CD4-positive, alpha-beta memory T cell (primary cell): ENCODE measurements around the gene OAS1. TPM values are rescaled to one million over a fixed set of nuclear protein-coding genes. Genes with fewer than 3 reads are reported as not detected.

Experiments used
- CTCF ChIA-PET: fragments of 350-600 bp; sonication (Branson Sonifier 250); formaldehyde crosslinking; loops from one replicate; lab custom pipeline; 2021; ENCODE audit warnings: inconsistent platforms; ENCODE audit not compliant: partially characterized antibody; lab: Charles Lee
- POLR2A ChIA-PET: fragments of 350-600 bp; sonication (Branson Sonifier 250); formaldehyde crosslinking; loops from one replicate; lab custom pipeline; 2021; ENCODE audit not compliant: partially characterized antibody; lab: Charles Lee
- DNase-seq, 5 donors: peaks; one replicate each; pipeline versions ENCODE4 v3.0.0 to v3.0.0-alpha.2; 2020 to 2022; ENCODE audit warnings: mixed read lengths in 1 of 5
- H3K27ac ChIP-seq: one replicate; pipeline ENCODE4 v1.7.0; 2013; ENCODE audit warnings: low read depth, low read length
- H3K27me3 ChIP-seq: 2 replicates; pipeline ENCODE4 v1.7.0; 2013; ENCODE audit warnings: mild to moderate bottlenecking, low read length, moderate library complexity; ENCODE audit not compliant: insufficient read depth
- H3K36me3 ChIP-seq: 2 replicates; pipeline ENCODE4 v1.7.0; 2013; ENCODE audit warnings: mild to moderate bottlenecking, low read length, moderate library complexity; ENCODE audit not compliant: insufficient read depth
- H3K4me1 ChIP-seq: 2 replicates; pipeline ENCODE4 v1.7.0; 2013; ENCODE audit warnings: mild to moderate bottlenecking, low read length, moderate library complexity; ENCODE audit not compliant: insufficient read depth
- H3K4me3 ChIP-seq, 2 donors: one replicate each; pipeline ENCODE4 v1.7.0; 2013; ENCODE audit warnings: low read length in 2 of 2, mild to moderate bottlenecking in 1 of 2
- H3K9me3 ChIP-seq, 2 donors: one replicate each; pipeline ENCODE4 v1.7.0; 2013; ENCODE audit warnings: low read length in 2 of 2, control low read depth in 1 of 2; ENCODE audit not compliant: control insufficient read depth in 1 of 2
- H3K27ac Mint-ChIP-seq, 7 donors: one replicate each; pipeline ENCODE4 v1.8.0; 2020 to 2021; ENCODE audit warnings: mixed read lengths in 7 of 7, mild to moderate bottlenecking in 6 of 7, inconsistent platforms in 3 of 7, moderate library complexity in 3 of 7
- H3K27me3 Mint-ChIP-seq, 2 donors: one replicate each; pipeline ENCODE4 v1.8.0; 2020 to 2021; ENCODE audit warnings: mixed read lengths in 2 of 2
- H3K36me3 Mint-ChIP-seq, 2 donors: one replicate each; pipeline ENCODE4 v1.8.0; 2020 to 2021; ENCODE audit warnings: mixed read lengths in 2 of 2, inconsistent platforms in 1 of 2, mild to moderate bottlenecking in 1 of 2
- H3K4me1 Mint-ChIP-seq, 4 donors: one replicate each; pipeline ENCODE4 v1.8.0; 2020 to 2021; ENCODE audit warnings: mixed read lengths in 4 of 4, mild to moderate bottlenecking in 1 of 4
- H3K4me3 Mint-ChIP-seq, 8 donors: one replicate each; pipeline ENCODE4 v1.8.0; 2020 to 2021; ENCODE audit warnings: mixed read lengths in 8 of 8, mild to moderate bottlenecking in 7 of 8, moderate library complexity in 6 of 8, inconsistent platforms in 3 of 8
- H3K9me3 Mint-ChIP-seq, 8 donors: one replicate each; pipeline ENCODE4 v1.8.0; 2020 to 2021; ENCODE audit warnings: mixed read lengths in 8 of 8, mild to moderate bottlenecking in 5 of 8, inconsistent platforms in 3 of 8, moderate library complexity in 1 of 8
- intact Hi-C: fragments of 100-400 bp; cut with micrococcal nuclease; formaldehyde crosslinking; loops from one replicate; pipeline ENCODE4 v1.15.1; 2023
- polyA plus RNA-seq, 2 donors: library from polyadenylated mRNA; unstranded; fragments of 300-500 nt; fragmentation: Illumina TruSeq; gene quantifications; one replicate each; pipeline ENCODE4 v1.2.3, GENCODE V29; 2021
- total RNA-seq, 2 experiments: library from RNA; stranded (reverse); gene quantifications; one replicate each; pipeline ENCODE4 v1.2.3, GENCODE V29; 2021

OAS1 gene
- total RNA-seq: 10 to 100 TPM in 1 of 2 experiments, 1 to 10 TPM in 1; 8.4 to 10.9 TPM
- 10 to 100 TPM; 30.3 to 49.3 TPM for polyA plus RNA-seq

DNA sequence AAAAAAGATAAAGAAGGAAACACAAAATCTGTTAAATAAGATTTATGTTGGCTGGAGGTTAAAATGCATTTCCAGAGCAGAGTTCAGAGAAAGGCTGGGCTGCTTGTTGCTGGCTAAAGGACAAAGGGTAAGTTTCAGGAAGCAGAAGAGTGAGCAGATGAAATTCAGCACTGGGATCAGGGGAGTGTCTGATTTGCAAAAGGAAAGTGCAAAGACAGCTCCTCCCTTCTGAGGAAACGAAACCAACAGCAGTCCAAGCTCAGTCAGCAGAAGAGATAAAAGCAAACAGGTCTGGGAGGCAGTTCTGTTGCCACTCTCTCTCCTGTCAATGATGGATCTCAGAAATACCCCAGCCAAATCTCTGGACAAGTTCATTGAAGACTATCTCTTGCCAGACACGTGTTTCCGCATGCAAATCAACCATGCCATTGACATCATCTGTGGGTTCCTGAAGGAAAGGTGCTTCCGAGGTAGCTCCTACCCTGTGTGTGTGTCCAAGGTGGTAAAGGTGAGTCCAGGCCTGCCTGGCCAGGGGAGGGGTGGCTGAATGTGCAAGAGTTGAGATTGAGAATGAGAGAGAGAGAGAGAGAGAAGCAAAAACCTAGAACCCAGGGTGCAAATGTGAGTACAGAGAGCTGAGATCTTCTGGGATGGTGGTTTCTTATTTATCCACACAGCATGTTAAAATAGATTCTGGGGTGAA is at the start of gene OAS1:
Gene OAS1, plus strand, starts transcription at position 251 of the 703 bp plus-strand sequence. Its CDS starts 78 bp downstream, at position 329.
- Histone ChIP-seq H3K27ac (peak within 1 kb of the TSS; percentile 68), H3K36me3 (no peaks in the 10 kb centered on the region), H3K4me3 (peak within 1 kb of the TSS; percentile 69 to 79), H3K4me1 (peaks cover 79% of the 10 kb centered on the region), H3K9me3 (no peaks in the 10 kb centered on the region), H3K27me3 (no peaks in the 10 kb centered on the region)
- H3K9me3 Mint-ChIP-seq: no peaks in the 10 kb centered on the region
- ChIA-PET CTCF (interaction anchor here (0.7 to 3.8 kb wide), 9 partner anchors 10 to 126 kb away, joined by 4 to 18 read pairs (median 7); partner anchors contain the start of genes OAS2 and OAS3), POLR2A (interaction anchor here (0.6 to 12.1 kb wide), 10 partner anchors 10 to 315 kb away, joined by 3 to 144 read pairs (median 4); partner anchors contain the start of genes OAS2 and OAS3)
- intact Hi-C loops: loop anchor here (1.0 to 10.0 kb wide), 3 partner anchors 32 to 278 kb away; partner anchors contain the start of genes DDX54, OAS2, OAS3 and RITA1
- peak within 1 kb of the TSS; percentile 86 to 97 (median 94) for H3K27ac Mint-ChIP-seq
- H3K4me3 Mint-ChIP-seq: peak within 1 kb of the TSS; percentile 89 to 98 (median 96)
- H3K4me1 Mint-ChIP-seq: peaks cover 52 to 91% (median 72%) of the 10 kb centered on the region in 4 donors
- DNase-seq: peak; percentile 40 to 58 (median 47)
- peaks cover 14 to 16% of the 10 kb centered on the region in 2 donors for H3K36me3 Mint-ChIP-seq
- H3K27me3 Mint-ChIP-seq: no peaks in the 10 kb centered on the region

DNA sequence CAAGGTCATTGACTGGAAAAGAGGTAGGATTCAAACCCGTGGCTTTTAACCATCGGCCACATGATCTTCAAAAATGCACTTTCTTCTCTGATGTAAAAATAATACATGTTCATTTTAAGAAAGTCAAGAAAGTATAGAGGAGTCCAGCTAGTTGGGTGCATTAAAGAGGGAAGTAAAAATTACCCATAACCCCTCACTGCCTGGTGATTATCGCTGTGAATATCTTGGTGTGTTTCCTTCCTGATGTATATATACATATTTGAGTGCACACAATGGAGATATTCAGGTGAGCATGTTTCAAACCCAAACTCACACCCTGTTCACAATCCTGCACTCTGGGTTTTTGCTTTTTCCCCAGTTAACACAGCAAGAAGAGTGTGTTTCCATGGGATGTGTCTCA is 47.5 kb upstream of the OAS1 start:
- Histone ChIP-seq H3K27ac (no peak overlapping the region), H3K4me1 (no peaks in the 10 kb centered on the region), H3K4me3 (no peak overlapping the region), H3K36me3 (no peaks in the 10 kb centered on the region), H3K27me3 (no peaks in the 10 kb centered on the region), H3K9me3 (no peaks in the 10 kb centered on the region)
- DNase-seq: no peak
- Mint-ChIP-seq H3K27me3 (peaks cover 18 to 39% of the 10 kb centered on the region in 2 donors), H3K4me1 (peaks cover 0 to 13% (median 4%) of the 10 kb centered on the region in 4 donors), H3K9me3 (peaks cover 0 to 2% (median 0%) of the 10 kb centered on the region in 8 donors), H3K27ac (no peak overlapping the region), H3K36me3 (no peaks in the 10 kb centered on the region), H3K4me3 (no peak overlapping the region)
- POLR2A ChIA-PET: no interaction called here
- CTCF ChIA-PET: no interaction called here
- intact Hi-C loops: no loop called here

DNA sequence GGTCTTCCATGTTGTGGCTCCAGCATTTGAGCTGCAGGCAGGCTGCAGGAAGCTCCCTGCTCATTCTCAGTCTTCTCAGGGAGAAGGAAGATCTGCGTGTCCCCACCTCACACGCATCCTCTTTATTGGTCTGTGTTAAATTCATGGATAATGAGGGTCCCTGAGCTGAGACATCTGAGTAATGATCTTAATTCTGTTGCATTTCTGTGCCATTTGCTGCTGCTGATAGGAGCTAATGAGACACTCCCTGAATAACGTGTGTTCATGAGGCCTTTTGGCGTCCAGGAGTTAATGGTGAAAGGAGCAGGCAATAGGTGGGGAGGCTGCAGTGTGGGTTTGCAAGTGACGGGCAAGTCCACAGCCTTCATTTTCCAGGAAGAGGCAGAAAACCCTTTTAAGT is 46.6 kb upstream of the OAS1 start:
- peaks cover 0 to 4% (median 0%) of the 10 kb centered on the region in 8 donors for H3K9me3 Mint-ChIP-seq
- no peaks in the 10 kb centered on the region for H3K9me3 ChIP-seq
- H3K27me3 Mint-ChIP-seq: peaks cover 23 to 43% of the 10 kb centered on the region in 2 donors
- H3K4me1 Mint-ChIP-seq: peaks cover 0 to 13% (median 6%) of the 10 kb centered on the region in 4 donors
- H3K36me3 ChIP-seq: no peaks in the 10 kb centered on the region
- H3K27me3 ChIP-seq: no peaks in the 10 kb centered on the region
- DNase-seq: no peak
- POLR2A ChIA-PET: no interaction called here
- CTCF ChIA-PET: no interaction called here
- H3K4me3 Mint-ChIP-seq: no peak overlapping the region
- H3K27ac Mint-ChIP-seq: no peak overlapping the region
- intact Hi-C loops: no loop called here
- no peak overlapping the region for H3K27ac ChIP-seq
- no peaks in the 10 kb centered on the region for H3K36me3 Mint-ChIP-seq
- H3K4me3 ChIP-seq: no peak overlapping the region
- no peaks in the 10 kb centered on the region for H3K4me1 ChIP-seq

GRCh38 chr12:112861284-112861683 is 45.5 kb upstream of the OAS1 start:
- Histone ChIP-seq H3K4me1 (no peaks in the 10 kb centered on the region), H3K27me3 (no peaks in the 10 kb centered on the region), H3K36me3 (no peaks in the 10 kb centered on the region), H3K27ac (no peak overlapping the region), H3K9me3 (no peaks in the 10 kb centered on the region), H3K4me3 (no peak overlapping the region)
- Mint-ChIP-seq H3K9me3 (peaks cover 0 to 4% (median 0%) of the 10 kb centered on the region in 8 donors), H3K27ac (no peak overlapping the region), H3K4me3 (no peak overlapping the region), H3K27me3 (peaks cover 17 to 37% of the 10 kb centered on the region in 2 donors), H3K36me3 (no peaks in the 10 kb centered on the region), H3K4me1 (peaks cover 0 to 13% (median 6%) of the 10 kb centered on the region in 4 donors)
- ChIA-PET CTCF (no interaction called here), POLR2A (no interaction called here)
- intact Hi-C loops: no loop called here
- no peak for DNase-seq

- no peak for DNase-seq
- Mint-ChIP-seq H3K27me3 (peaks cover 19 to 46% of the 10 kb centered on the region in 2 donors), H3K36me3 (no peaks in the 10 kb centered on the region), H3K4me1 (peaks cover 0 to 13% (median 6%) of the 10 kb centered on the region in 4 donors), H3K27ac (no peak overlapping the region), H3K4me3 (no peak overlapping the region), H3K9me3 (peaks cover 0 to 4% (median 0%) of the 10 kb centered on the region in 8 donors)
- intact Hi-C loops: no loop called here
- H3K27me3 ChIP-seq: no peaks in the 10 kb centered on the region
- no peak overlapping the region for H3K4me3 ChIP-seq
- H3K9me3 ChIP-seq: no peaks in the 10 kb centered on the region
- ChIA-PET CTCF (no interaction called here), POLR2A (no interaction called here)
- no peaks in the 10 kb centered on the region for H3K4me1 ChIP-seq
- no peak overlapping the region for H3K27ac ChIP-seq
- H3K36me3 ChIP-seq: no peaks in the 10 kb centered on the region
These were observed 44.0 kb upstream of the OAS1 start for GRCh38 chr12:112862636-112863290.

- H3K4me3 Mint-ChIP-seq: no peak overlapping the region
These were observed 38.2 kb upstream of the OAS1 start for GRCh38 chr12:112868459-112869041.

DNA sequence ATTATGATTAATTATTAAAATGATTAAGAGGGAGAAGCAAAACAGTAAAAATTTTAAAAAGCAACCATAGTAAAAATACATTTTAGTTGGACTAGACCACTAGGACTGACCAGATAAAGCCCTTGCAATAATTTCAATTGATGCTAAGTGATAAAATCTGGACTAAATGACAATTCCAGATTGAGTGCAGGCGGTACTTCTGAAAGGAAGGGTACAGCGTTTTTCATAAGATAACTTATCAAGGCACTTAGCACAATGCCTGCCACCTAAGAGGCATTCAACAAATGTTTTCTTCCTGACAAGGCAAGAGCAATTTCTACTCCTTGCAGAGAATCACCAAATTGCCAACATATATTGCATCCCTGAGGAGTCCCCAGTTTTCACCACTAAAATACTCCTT is 37.7 kb upstream of the OAS1 start:
- no peak for DNase-seq
- Histone ChIP-seq H3K27me3 (no peaks in the 10 kb centered on the region), H3K4me3 (no peak overlapping the region), H3K4me1 (no peaks in the 10 kb centered on the region), H3K36me3 (no peaks in the 10 kb centered on the region), H3K27ac (no peak overlapping the region), H3K9me3 (no peaks in the 10 kb centered on the region)
- Mint-ChIP-seq H3K9me3 (peaks cover 0 to 4% (median 0%) of the 10 kb centered on the region in 8 donors), H3K27me3 (peaks cover 36 to 47% of the 10 kb centered on the region in 2 donors), H3K4me3 (no peak overlapping the region), H3K36me3 (peaks cover 0 to 4% of the 10 kb centered on the region in 2 donors), H3K27ac (no peak overlapping the region), H3K4me1 (peaks cover 0 to 3% (median under 1%) of the 10 kb centered on the region in 4 donors)
- CTCF ChIA-PET: no interaction called here
- intact Hi-C loops: no loop called here
- POLR2A ChIA-PET: no interaction called here

More at GRCh38 chr12:112868459-112869041, 38.2 kb upstream of the OAS1 start:
- Mint-ChIP-seq H3K4me1 (peaks cover 0 to 3% (median under 1%) of the 10 kb centered on the region in 4 donors), H3K27ac (no peak overlapping the region), H3K36me3 (peaks cover 0 to 4% of the 10 kb centered on the region in 2 donors), H3K27me3 (peaks cover 32 to 44% of the 10 kb centered on the region in 2 donors), H3K9me3 (peaks cover 0 to 4% (median 0%) of the 10 kb centered on the region in 8 donors)
- H3K4me3 ChIP-seq: no peak overlapping the region
- no peaks in the 10 kb centered on the region for H3K27me3 ChIP-seq
- H3K36me3 ChIP-seq: no peaks in the 10 kb centered on the region
- intact Hi-C loops: no loop called here
- no peak overlapping the region for H3K27ac ChIP-seq
- ChIA-PET POLR2A (no interaction called here), CTCF (no interaction called here)
- no peak for DNase-seq
- no peaks in the 10 kb centered on the region for H3K9me3 ChIP-seq
- no peaks in the 10 kb centered on the region for H3K4me1 ChIP-seq
